Activated T-cell treated with anti-CD3 and anti-CD28 coated beads, Interleukin-2, amount 50 U/mL, for 72 hours (primary cell): ENCODE data around the gene CNTN2. TPM values are rescaled to one million over a fixed set of nuclear protein-coding genes. Genes with fewer than 3 reads are reported as not detected.

Experiments used
- ATAC-seq, 2 donors: fragments of 150-1000 bp; cut with Tn5 transposase; replicated peaks in 1 of 2; 2 replicates each; pipeline ENCODE4 v1.10.0; 2021; ENCODE audit warnings: moderate library complexity in 2 of 2, mild to moderate bottlenecking in 1 of 2
- DNase-seq, 2 donors: peaks; one replicate each; pipeline ENCODE4 v3.0.0; 2021 to 2022; ENCODE audit warnings: mixed read lengths in 1 of 2
- H3K27ac Mint-ChIP-seq: one replicate; pipeline ENCODE4 v1.8.0; 2022; ENCODE audit warnings: mild to moderate bottlenecking, moderate library complexity, mixed read lengths
- H3K27me3 Mint-ChIP-seq: one replicate; pipeline ENCODE4 v1.8.0; 2022; ENCODE audit warnings: low read depth, mixed read lengths
- H3K36me3 Mint-ChIP-seq, 2 donors: one replicate each; pipeline ENCODE4 v1.8.0; 2022; ENCODE audit warnings: mixed read lengths in 2 of 2, mild to moderate bottlenecking in 1 of 2; ENCODE audit not compliant: insufficient read depth in 2 of 2
- H3K4me1 Mint-ChIP-seq: one replicate; pipeline ENCODE4 v1.8.0; 2022; ENCODE audit warnings: low read depth, mixed read lengths
- H3K4me3 Mint-ChIP-seq, 2 donors: one replicate each; pipeline ENCODE4 v1.8.0; 2022; ENCODE audit warnings: mild to moderate bottlenecking in 2 of 2, mixed read lengths in 2 of 2, moderate library complexity in 2 of 2
- H3K9me3 Mint-ChIP-seq, 2 donors: one replicate each; pipeline ENCODE4 v1.8.0; 2022; ENCODE audit warnings: mixed read lengths in 2 of 2
- total RNA-seq, 2 donors: library from RNA; stranded (reverse); gene quantifications; one replicate each; pipeline ENCODE4 v1.2.3, GENCODE V29; 2022

CNTN2 gene
- total RNA-seq, 2 donors from 2014 or later = not detected

- DNase-seq (no peak), ATAC-seq (no peak)
- no peaks in the 10 kb centered on the region for H3K4me1 Mint-ChIP-seq
- H3K27ac Mint-ChIP-seq = no peak overlapping the region
- H3K4me3 Mint-ChIP-seq = no peak overlapping the region
- H3K27me3 Mint-ChIP-seq = no peaks in the 10 kb centered on the region
- no peaks in the 10 kb centered on the region for H3K36me3 Mint-ChIP-seq
- no peaks in the 10 kb centered on the region for H3K9me3 Mint-ChIP-seq
These were observed 14.1 kb upstream of the CNTN2 start for GRCh38 chr1:205028924-205029323.

- Mint-ChIP-seq H3K27me3 (no peaks in the 10 kb centered on the region), H3K27ac (no peak overlapping the region), H3K4me3 (no peak overlapping the region), H3K36me3 (no peaks in the 10 kb centered on the region), H3K4me1 (no peaks in the 10 kb centered on the region), H3K9me3 (no peaks in the 10 kb centered on the region)
- no peak for ATAC-seq
- DNase-seq = no peak
These were observed 12.8 kb upstream of the CNTN2 start for GRCh38 chr1:205030241-205030640.

- H3K9me3 Mint-ChIP-seq = no peaks in the 10 kb centered on the region
- DNase-seq = no peak
- no peaks in the 10 kb centered on the region for H3K4me1 Mint-ChIP-seq
- no peaks in the 10 kb centered on the region for H3K36me3 Mint-ChIP-seq
- ATAC-seq = no peak
- H3K27me3 Mint-ChIP-seq = no peaks in the 10 kb centered on the region
- no peak overlapping the region for H3K27ac Mint-ChIP-seq
- H3K4me3 Mint-ChIP-seq = no peak overlapping the region
These were observed 12.1 kb upstream of the CNTN2 start for GRCh38 chr1:205030896-205031295.

GRCh38 chr1:205032508-205032907 lies 10.5 kb upstream of the CNTN2 start:
- Mint-ChIP-seq H3K4me3 (no peak overlapping the region), H3K4me1 (no peaks in the 10 kb centered on the region), H3K27me3 (no peaks in the 10 kb centered on the region), H3K27ac (no peak overlapping the region), H3K36me3 (no peaks in the 10 kb centered on the region), H3K9me3 (no peaks in the 10 kb centered on the region)
- ATAC-seq (no peak), DNase-seq (no peak)

GRCh38 chr1:205037539-205037938 lies 5.5 kb upstream of the CNTN2 start:
- Mint-ChIP-seq H3K4me1 (no peaks in the 10 kb centered on the region), H3K9me3 (no peaks in the 10 kb centered on the region), H3K4me3 (no peak overlapping the region), H3K27ac (no peak overlapping the region), H3K36me3 (no peaks in the 10 kb centered on the region), H3K27me3 (peaks cover 14% of the 10 kb centered on the region)
- no peak for ATAC-seq
- no peak for DNase-seq

GRCh38 chr1:205038132-205038786 lies 4.8 kb upstream of the CNTN2 start:
- no peak for ATAC-seq
- Mint-ChIP-seq H3K27ac (no peak overlapping the region), H3K27me3 (peaks cover 14% of the 10 kb centered on the region), H3K4me1 (no peaks in the 10 kb centered on the region), H3K36me3 (no peaks in the 10 kb centered on the region), H3K9me3 (no peaks in the 10 kb centered on the region), H3K4me3 (no peak overlapping the region)
- no peak for DNase-seq

GRCh38 chr1:205041001-205041715 lies 1.9 kb upstream of the CNTN2 start:
- H3K4me1 Mint-ChIP-seq = no peaks in the 10 kb centered on the region
- ATAC-seq (no peak), DNase-seq (no peak)
- no peaks in the 10 kb centered on the region for H3K9me3 Mint-ChIP-seq
- no peaks in the 10 kb centered on the region for H3K36me3 Mint-ChIP-seq
- peaks cover 37% of the 10 kb centered on the region for H3K27me3 Mint-ChIP-seq
- no peak overlapping the region for H3K27ac Mint-ChIP-seq
- no peak overlapping the region for H3K4me3 Mint-ChIP-seq

- Mint-ChIP-seq H3K27me3 (peaks cover 37% of the 10 kb centered on the region), H3K36me3 (no peaks in the 10 kb centered on the region)
- no peak for ATAC-seq
These were observed 758 bp upstream of the CNTN2 start for GRCh38 chr1:205041998-205042910.

GRCh38 chr1:205043866-205044265 lies 854 bp downstream of the CNTN2 start:
- no peak for DNase-seq
- no peaks in the 10 kb centered on the region for H3K9me3 Mint-ChIP-seq
- no peaks in the 10 kb centered on the region for H3K4me1 Mint-ChIP-seq
- peaks cover 37% of the 10 kb centered on the region for H3K27me3 Mint-ChIP-seq
- no peak for ATAC-seq
- no peak overlapping the region for H3K27ac Mint-ChIP-seq
- H3K36me3 Mint-ChIP-seq = no peaks in the 10 kb centered on the region
- no peak overlapping the region for H3K4me3 Mint-ChIP-seq

More at GRCh38 chr1:205041998-205042910, 758 bp upstream of the CNTN2 start:
- no peak for DNase-seq
- Mint-ChIP-seq H3K27ac (no peak overlapping the region), H3K9me3 (no peaks in the 10 kb centered on the region), H3K4me1 (no peaks in the 10 kb centered on the region), H3K4me3 (no peak overlapping the region)

GRCh38 chr1:205044741-205045140 lies 1.7 kb downstream of the CNTN2 start:
- Mint-ChIP-seq H3K4me3 (no peak overlapping the region), H3K27ac (no peak overlapping the region), H3K4me1 (no peaks in the 10 kb centered on the region), H3K36me3 (no peaks in the 10 kb centered on the region), H3K9me3 (no peaks in the 10 kb centered on the region), H3K27me3 (peaks cover 37% of the 10 kb centered on the region)
- DNase-seq = no peak
- no peak for ATAC-seq

GRCh38 chr1:205045146-205045545 lies 2.1 kb downstream of the CNTN2 start:
- no peaks in the 10 kb centered on the region for H3K36me3 Mint-ChIP-seq
- H3K4me3 Mint-ChIP-seq = no peak overlapping the region
- ATAC-seq (no peak), DNase-seq (no peak)
- H3K27me3 Mint-ChIP-seq = peaks cover 37% of the 10 kb centered on the region
- H3K27ac Mint-ChIP-seq = no peak overlapping the region
- H3K4me1 Mint-ChIP-seq = no peaks in the 10 kb centered on the region
- no peaks in the 10 kb centered on the region for H3K9me3 Mint-ChIP-seq

GRCh38 chr1:205046870-205047269 lies 3.9 kb downstream of the CNTN2 start:
- Mint-ChIP-seq H3K27ac (no peak overlapping the region), H3K27me3 (peaks cover 25% of the 10 kb centered on the region), H3K9me3 (no peaks in the 10 kb centered on the region), H3K4me3 (no peak overlapping the region), H3K4me1 (no peaks in the 10 kb centered on the region), H3K36me3 (no peaks in the 10 kb centered on the region)
- no peak for ATAC-seq
- no peak for DNase-seq

- Mint-ChIP-seq H3K27ac (no peak overlapping the region), H3K36me3 (no peaks in the 10 kb centered on the region), H3K27me3 (peaks cover 22% of the 10 kb centered on the region), H3K4me1 (no peaks in the 10 kb centered on the region), H3K9me3 (no peaks in the 10 kb centered on the region), H3K4me3 (no peak overlapping the region)
- no peak for ATAC-seq
- DNase-seq = no peak
These were observed 4.8 kb downstream of the CNTN2 start for GRCh38 chr1:205047764-205048231.
